GM12878 (cell line): Measurements from ENCODE around the gene BTBD8.

Source experiments
- CHD4 ChIP-seq: fragments of 200-600 bp; sonication (generic); IDR thresholded peaks from 2 replicates; pipeline ENCODE4 v1.6.1; 2016; ENCODE audit warnings: mild to moderate bottlenecking
- EP300 ChIP-seq, 2 experiments: fragments of 150-350 bp in 1 of 2; IDR thresholded peaks; 2 replicates each; pipeline ENCODE4 v1.6.1; 2011 to 2012; ENCODE audit warnings: low read depth in 2 of 2, low read length in 2 of 2, borderline replicate concordance in 1 of 2, improper control_type of control experiment in 1 of 2, inconsistent platforms in 1 of 2; ENCODE audit not compliant: control insufficient read depth in 1 of 2
- ETV6 ChIP-seq, 2 experiments: fragments of 450-650 bp in 1 of 2; IDR thresholded peaks in 1 of 2; conservative IDR thresholded peaks in 1 of 2; 2 replicates each; pipeline ENCODE4 v1.6.1; 2014; ENCODE audit warnings: antibody characterized with exemption in 1 of 2, borderline replicate concordance in 1 of 2, low read depth in 1 of 2, mild to moderate bottlenecking in 1 of 2, moderate library complexity in 1 of 2
- POLR2A ChIP-seq: IDR thresholded peaks from 2 replicates; pipeline ENCODE4 v1.6.1; 2011; ENCODE audit warnings: low read depth, mild to moderate bottlenecking, low read length
- POLR2AphosphoS2 ChIP-seq: IDR thresholded peaks from 2 replicates; pipeline ENCODE4 v1.6.1; 2011; ENCODE audit warnings: low read depth, mild to moderate bottlenecking, low read length, improper control_type of control experiment, moderate library complexity
- RFX5 ChIP-seq: IDR thresholded peaks from 2 replicates; pipeline ENCODE4 v1.6.1; 2011; ENCODE audit warnings: low read depth, low read length, improper control_type of control experiment
- TAF1 ChIP-seq: IDR thresholded peaks from 2 replicates; pipeline ENCODE4 v1.6.1; 2011; ENCODE audit warnings: mild to moderate bottlenecking, low read depth, low read length, borderline replicate concordance
- ZNF384 ChIP-seq: IDR thresholded peaks from 2 replicates; pipeline ENCODE4 v1.6.1; 2012; ENCODE audit warnings: low read depth, mild to moderate bottlenecking, low read length, improper control_type of control experiment, borderline replicate concordance
- TF ChIP-seq, protein P1 (sequence below), 3 experiments: IDR thresholded peaks in 2 of 3; conservative IDR thresholded peaks in 1 of 3; 2 replicates each; pipeline ENCODE4 v1.5.1; 2011; ENCODE audit warnings: low read depth in 3 of 3, low read length in 3 of 3, mild to moderate bottlenecking in 3 of 3, control low read depth in 2 of 3, moderate library complexity in 2 of 3, inconsistent platforms in 1 of 3, mixed read lengths in 1 of 3; ENCODE audit not compliant: control insufficient read depth in 2 of 3, insufficient read depth in 1 of 3; ENCODE audit errors: extremely low read depth in 1 of 3

DNA sequence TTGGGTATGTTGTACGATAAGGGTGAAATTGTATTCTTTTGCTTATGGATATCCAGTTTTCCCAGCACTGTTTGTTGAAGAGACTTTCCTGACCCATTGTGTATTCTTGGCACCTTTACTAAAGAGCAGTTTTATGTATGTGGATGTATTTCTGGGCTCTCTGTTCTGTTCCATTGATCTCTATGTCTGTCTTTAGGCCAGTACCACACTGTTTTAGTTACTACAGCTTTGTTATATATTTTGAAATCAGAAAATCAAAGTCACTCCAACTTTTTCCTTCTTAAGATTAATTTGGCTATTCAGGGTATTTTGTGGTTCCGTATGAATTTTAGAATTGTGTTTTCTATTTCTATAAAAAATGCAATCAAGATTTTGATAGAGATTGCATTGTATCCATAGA, 74.8 kb downstream of the BTBD8 start:
- no peak for TF ChIP-seq EP300 (IDR thresholded peaks at IDR 0.05; ENCODE audit: borderline replicate concordance in 1 of 2, control insufficient read depth in 1 of 2, low read depth in 2 of 2, low read length in 2 of 2)
- no peak for TF ChIP-seq RFX5
- TF ChIP-seq ETV6 (conservative IDR thresholded peaks at IDR 0.05 in 1 of 2, IDR thresholded peaks at IDR 0.05 in 1 of 2; ENCODE audit: borderline replicate concordance in 1 of 2, low read depth in 1 of 2), result no peak
- TF ChIP-seq CHD4, result no peak
- no peak for TF ChIP-seq POLR2A
- TF ChIP-seq, protein P1, sequence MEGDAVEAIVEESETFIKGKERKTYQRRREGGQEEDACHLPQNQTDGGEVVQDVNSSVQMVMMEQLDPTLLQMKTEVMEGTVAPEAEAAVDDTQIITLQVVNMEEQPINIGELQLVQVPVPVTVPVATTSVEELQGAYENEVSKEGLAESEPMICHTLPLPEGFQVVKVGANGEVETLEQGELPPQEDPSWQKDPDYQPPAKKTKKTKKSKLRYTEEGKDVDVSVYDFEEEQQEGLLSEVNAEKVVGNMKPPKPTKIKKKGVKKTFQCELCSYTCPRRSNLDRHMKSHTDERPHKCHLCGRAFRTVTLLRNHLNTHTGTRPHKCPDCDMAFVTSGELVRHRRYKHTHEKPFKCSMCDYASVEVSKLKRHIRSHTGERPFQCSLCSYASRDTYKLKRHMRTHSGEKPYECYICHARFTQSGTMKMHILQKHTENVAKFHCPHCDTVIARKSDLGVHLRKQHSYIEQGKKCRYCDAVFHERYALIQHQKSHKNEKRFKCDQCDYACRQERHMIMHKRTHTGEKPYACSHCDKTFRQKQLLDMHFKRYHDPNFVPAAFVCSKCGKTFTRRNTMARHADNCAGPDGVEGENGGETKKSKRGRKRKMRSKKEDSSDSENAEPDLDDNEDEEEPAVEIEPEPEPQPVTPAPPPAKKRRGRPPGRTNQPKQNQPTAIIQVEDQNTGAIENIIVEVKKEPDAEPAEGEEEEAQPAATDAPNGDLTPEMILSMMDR (IDR thresholded peaks at IDR 0.05 in 2 of 3, conservative IDR thresholded peaks at IDR 0.05 in 1 of 3; ENCODE audit: control insufficient read depth in 2 of 3, extremely low read depth in 1 of 3, insufficient read depth in 1 of 3, low read depth in 3 of 3, low read length in 3 of 3), result no peak
- no peak for TF ChIP-seq POLR2AphosphoS2
- TF ChIP-seq TAF1, result no peak
- no peak for TF ChIP-seq ZNF384
